ENCODE results near the gene NR2F1-AS1.

Gene NR2F1-AS1

GRCh38 chr5:93395971-93396379 is 185.0 kb downstream of the NR2F1-AS1 start:
- TF ChIP-seq TAF1 (IDR thresholded peaks at IDR 0.05; ENCODE audit: borderline replicate concordance, insufficient read depth, low read length) (no peak), POLR2AphosphoS5 (IDR thresholded peaks at IDR 0.05; ENCODE audit: low read depth, low read length) (no peak), FOXP2 (optimal IDR thresholded peaks at IDR 0.05; ENCODE audit: borderline replicate concordance, extremely low read depth, extremely low read length, insufficient read depth) (no peak), SIN3A (IDR thresholded peaks at IDR 0.05; ENCODE audit: borderline replicate concordance, insufficient read depth, low read length) (no peak), REST (IDR thresholded peaks at IDR 0.05; ENCODE audit: insufficient read depth in 1 of 2, low read depth in 2 of 2, low read length in 2 of 2) (no peak)

- TF ChIP-seq REST (IDR thresholded peaks at IDR 0.05; ENCODE audit: insufficient read depth in 1 of 2, low read depth in 2 of 2, low read length in 2 of 2) (no peak), POLR2AphosphoS5 (IDR thresholded peaks at IDR 0.05; ENCODE audit: low read depth, low read length) (no peak), SIN3A (IDR thresholded peaks at IDR 0.05; ENCODE audit: borderline replicate concordance, insufficient read depth, low read length) (no peak), FOXP2 (optimal IDR thresholded peaks at IDR 0.05; ENCODE audit: borderline replicate concordance, extremely low read depth, extremely low read length, insufficient read depth) (no peak), TAF1 (IDR thresholded peaks at IDR 0.05; ENCODE audit: borderline replicate concordance, insufficient read depth, low read length) (no peak)
Measured at GRCh38 chr5:93395010-93395409, 186.0 kb downstream of the NR2F1-AS1 start.

DNA sequence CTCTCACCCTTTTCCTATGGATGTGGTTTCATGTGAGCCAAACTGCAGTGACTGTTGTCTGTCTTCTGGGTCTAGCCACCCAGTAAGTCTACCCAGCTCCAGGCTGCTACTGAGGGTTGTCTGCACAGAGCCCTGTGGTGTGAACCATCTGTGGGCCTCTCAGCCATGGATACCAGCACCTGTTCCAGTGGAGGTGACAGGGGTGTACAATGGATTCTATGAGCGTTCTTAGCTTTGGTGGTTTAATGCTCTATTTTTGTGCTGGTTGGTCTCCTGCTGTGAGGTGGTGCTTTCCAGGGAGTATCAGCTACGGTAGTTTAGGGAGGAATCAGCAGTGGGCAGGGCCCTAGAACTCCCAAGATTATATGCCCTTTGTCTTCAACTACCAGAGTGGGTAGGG is 186.7 kb downstream of the NR2F1-AS1 start:
- no peak for TF ChIP-seq REST (IDR thresholded peaks at IDR 0.05; ENCODE audit: insufficient read depth in 1 of 2, low read depth in 2 of 2, low read length in 2 of 2)
- TF ChIP-seq SIN3A (IDR thresholded peaks at IDR 0.05; ENCODE audit: borderline replicate concordance, insufficient read depth, low read length), result no peak
- no peak for TF ChIP-seq FOXP2 (optimal IDR thresholded peaks at IDR 0.05; ENCODE audit: borderline replicate concordance, extremely low read depth, extremely low read length, insufficient read depth)
- TF ChIP-seq POLR2AphosphoS5 (IDR thresholded peaks at IDR 0.05; ENCODE audit: low read depth, low read length), result no peak
- no peak for TF ChIP-seq TAF1 (IDR thresholded peaks at IDR 0.05; ENCODE audit: borderline replicate concordance, insufficient read depth, low read length)

- TF ChIP-seq REST (IDR thresholded peaks at IDR 0.05; ENCODE audit: insufficient read depth in 1 of 2, low read depth in 2 of 2, low read length in 2 of 2) (no peak), TAF1 (IDR thresholded peaks at IDR 0.05; ENCODE audit: borderline replicate concordance, insufficient read depth, low read length) (no peak), FOXP2 (optimal IDR thresholded peaks at IDR 0.05; ENCODE audit: borderline replicate concordance, extremely low read depth, extremely low read length, insufficient read depth) (no peak), SIN3A (IDR thresholded peaks at IDR 0.05; ENCODE audit: borderline replicate concordance, insufficient read depth, low read length) (no peak), POLR2AphosphoS5 (IDR thresholded peaks at IDR 0.05; ENCODE audit: low read depth, low read length) (no peak)
Measured at GRCh38 chr5:93385655-93386054, 195.4 kb downstream of the NR2F1-AS1 start.

GRCh38 chr5:93384995-93385394 is 196.0 kb downstream of the NR2F1-AS1 start:
- no peak for TF ChIP-seq POLR2AphosphoS5 (IDR thresholded peaks at IDR 0.05; ENCODE audit: low read depth, low read length)
- TF ChIP-seq TAF1 (IDR thresholded peaks at IDR 0.05; ENCODE audit: borderline replicate concordance, insufficient read depth, low read length), result no peak
- TF ChIP-seq REST (IDR thresholded peaks at IDR 0.05; ENCODE audit: insufficient read depth in 1 of 2, low read depth in 2 of 2, low read length in 2 of 2), result no peak
- TF ChIP-seq SIN3A (IDR thresholded peaks at IDR 0.05; ENCODE audit: borderline replicate concordance, insufficient read depth, low read length), result no peak
- TF ChIP-seq FOXP2 (optimal IDR thresholded peaks at IDR 0.05; ENCODE audit: borderline replicate concordance, extremely low read depth, extremely low read length, insufficient read depth), result no peak
